Omental fat pad (tissue), 4 donors: ENCODE data around the gene BTBD19. TPM values are rescaled to one million over a fixed set of nuclear protein-coding genes. Genes with fewer than 3 reads are reported as not detected.

Experiments
- ATAC-seq: fragments of 150-250 bp; one replicate; pipeline ENCODE4 v1.9.1; 2016; ENCODE audit warnings: mild to moderate bottlenecking, moderate library complexity; ENCODE audit not compliant: low FRiP score
- DNase-seq: peaks from one replicate; pipeline ENCODE4 v3.0.0-alpha.2; 2019; ENCODE audit warnings: low spot score
- CTCF ChIP-seq, 3 donors: fragments of 450-650 bp; IDR thresholded peaks; one replicate each; pipeline ENCODE4 v1.5.1; 2016 to 2017; ENCODE audit warnings: antibody characterized with exemption in 3 of 3, mild to moderate bottlenecking in 3 of 3, moderate library complexity in 2 of 3
- total RNA-seq, 4 donors: library from RNA; depleted of rRNA; stranded (reverse); fragments of >200 nt; gene quantifications; one replicate each; pipeline ENCODE4 v1.1.0, GENCODE V29; 2016

The BTBD19 gene
- total RNA-seq, 4 donors from 2014 or later, result 7.5 to 29.8 (median 12.2) TPM

- TF ChIP-seq CTCF (IDR thresholded peaks at IDR 0.05), result no peak
- ATAC-seq, result no peak
- DNase-seq, result no peak
Measured at GRCh38 chr1:44846985-44847384, 38.7 kb downstream of the BTBD19 start.

- DNase-seq (no peak), ATAC-seq (no peak)
- TF ChIP-seq CTCF (IDR thresholded peaks at IDR 0.05), result no peak
Measured at GRCh38 chr1:44847845-44848244, 39.5 kb downstream of the BTBD19 start.

GRCh38 chr1:44848456-44849181 lies 40.3 kb downstream of the BTBD19 start:
- TF ChIP-seq CTCF (IDR thresholded peaks at IDR 0.05), result no peak
- DNase-seq (no peak), ATAC-seq (no peak)

- no peak for DNase-seq
- no peak for ATAC-seq
Measured at GRCh38 chr1:44849575-44850132, 41.3 kb downstream of the BTBD19 start.

GRCh38 chr1:44851308-44851707 lies 43.0 kb downstream of the BTBD19 start:
- no peak for ATAC-seq
- DNase-seq, result no peak
- no peak for TF ChIP-seq CTCF (IDR thresholded peaks at IDR 0.05)

More at GRCh38 chr1:44849575-44850132, 41.3 kb downstream of the BTBD19 start:
- TF ChIP-seq CTCF (IDR thresholded peaks at IDR 0.05), result no peak

- TF ChIP-seq CTCF (IDR thresholded peaks at IDR 0.05), result no peak
- DNase-seq (no peak), ATAC-seq (no peak)
Measured at GRCh38 chr1:44853201-44853600, 44.9 kb downstream of the BTBD19 start.

GRCh38 chr1:44854970-44855369 lies 46.6 kb downstream of the BTBD19 start:
- DNase-seq (no peak), ATAC-seq (no peak)
- no peak for TF ChIP-seq CTCF (IDR thresholded peaks at IDR 0.05)
